Thyroid gland (tissue), 4 donors: ENCODE measurements around the gene TEKT3.

Source experiments
- CTCF ChIP-seq, 6 experiments: fragments of 200-600 bp in 3 of 6; fragments of 450-650 bp in 3 of 6; sonication (generic) in 3 of 6; IDR thresholded peaks; one replicate each; pipeline ENCODE4 v1.5.1; 2016 to 2019; ENCODE audit warnings: antibody characterized with exemption in 6 of 6, mild to moderate bottlenecking in 2 of 6, inconsistent platforms in 1 of 6, moderate library complexity in 1 of 6
- POLR2A ChIP-seq, 2 donors: fragments of 450-650 bp; IDR thresholded peaks; one replicate each; pipeline ENCODE4 v1.6.1; 2017; ENCODE audit warnings: antibody characterized with exemption in 2 of 2, mild to moderate bottlenecking in 2 of 2, moderate library complexity in 1 of 2

DNA sequence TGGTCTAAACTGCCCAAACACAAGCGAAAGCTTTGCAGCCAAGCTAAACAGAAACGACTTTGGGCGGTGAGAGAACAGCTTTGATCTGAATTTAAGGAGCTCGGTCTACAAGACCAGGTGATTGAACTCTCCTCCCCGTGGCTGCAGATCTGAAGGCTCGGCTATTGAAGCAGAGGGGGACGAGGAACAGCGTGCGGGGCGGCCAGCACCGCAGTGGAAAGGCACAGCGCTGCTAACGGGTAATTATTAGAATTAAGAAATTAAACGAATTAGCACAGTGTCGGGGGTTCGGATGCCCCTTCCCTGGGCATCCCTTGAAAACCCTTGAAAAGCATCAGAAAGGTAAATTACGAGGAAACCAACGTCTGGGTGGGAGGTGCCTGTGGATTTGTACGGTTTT lies 431 bp downstream of the TEKT3 start:
- no peak for TF ChIP-seq CTCF (IDR thresholded peaks at IDR 0.05)
- no peak for TF ChIP-seq POLR2A (IDR thresholded peaks at IDR 0.05)
